Fibroblast of pulmonary artery (primary cell): Measurements from ENCODE around the gene KCNQ2.

ENCODE experiments used
- DNase-seq: peaks from one replicate; pipeline ENCODE4 v3.0.0-alpha.2; 2010; ENCODE audit warnings: low read depth
- H3K4me3 ChIP-seq: replicated peaks from 2 replicates; pipeline ENCODE4 v1.5.1; 2011; ENCODE audit warnings: low read depth, mild to moderate bottlenecking, control low read depth, low read length, moderate library complexity
- CTCF ChIP-seq: IDR thresholded peaks from 2 replicates; pipeline ENCODE4 v1.5.1; 2011; ENCODE audit warnings: mild to moderate bottlenecking, control low read depth, low read length, inconsistent platforms; ENCODE audit errors: missing control alignments

Gene KCNQ2

GRCh38 chr20:63497138-63497945 is 24.9 kb upstream of the KCNQ2 start:
- DNase-seq: no peak
- no peak overlapping the region for H3K4me3 ChIP-seq
- TF ChIP-seq CTCF: no peak

GRCh38 chr20:63496596-63497120 is 24.2 kb upstream of the KCNQ2 start:
- TF ChIP-seq CTCF: no peak
- no peak for DNase-seq
- H3K4me3 ChIP-seq: no peak overlapping the region

- H3K4me3 ChIP-seq: peak overlapping the region; percentile 24
- peak; percentile 34 for DNase-seq
Observed at GRCh38 chr20:63495741-63496595, 23.5 kb upstream of the KCNQ2 start.

GRCh38 chr20:63495167-63495720 is 22.8 kb upstream of the KCNQ2 start:
- no peak for TF ChIP-seq CTCF
- H3K4me3 ChIP-seq: no peak overlapping the region
- no peak for DNase-seq

More at GRCh38 chr20:63495741-63496595, 23.5 kb upstream of the KCNQ2 start:
- TF ChIP-seq CTCF: peak; percentile 77

GRCh38 chr20:63494420-63495166 is 22.1 kb upstream of the KCNQ2 start:
- DNase-seq: no peak
- no peak for TF ChIP-seq CTCF
- no peak overlapping the region for H3K4me3 ChIP-seq

- H3K4me3 ChIP-seq: no peak overlapping the region
- DNase-seq: no peak
- no peak for TF ChIP-seq CTCF
Observed at GRCh38 chr20:63494084-63494419, 21.6 kb upstream of the KCNQ2 start.
